ENCODE data around the gene FGF6.

GRCh38 chr12:4441355-4442335, 4.0 kb downstream of the FGF6 start:
- TF ChIP-seq CTCF (IDR thresholded peaks at IDR 0.05) (no peak), EZH2 (IDR thresholded peaks at IDR 0.05) (no peak), EZH2phosphoT487 (IDR thresholded peaks at IDR 0.05) (no peak)
